Natural killer cell (primary cell): Measurements from ENCODE around the gene SDC1. TPM values are rescaled to one million over a fixed set of nuclear protein-coding genes. Genes with fewer than 3 reads are reported as not detected.
"Not testable (repeated sequence)": the region's sequence is repeated elsewhere in the genome, so short reads cannot be mapped to it uniquely, and the experiment has no call there.

Source experiments
- ATAC-seq, 3 donors: fragments of 150-1000 bp in 2 of 3; fragments of 200-7000 bp in 1 of 3; cut with Tn5 transposase; 1 replicate in 1 of 3; 2 replicates in 2 of 3; pipeline ENCODE4 v1.10.0; 2021; ENCODE audit warnings: mild to moderate bottlenecking in 2 of 3, moderate library complexity in 2 of 3
- DNase-seq, 2 donors: peaks; one replicate each; pipeline versions ENCODE4 v3.0.0 to v3.0.0-alpha.2; 2013 to 2021; ENCODE audit warnings: mixed read lengths in 1 of 2
- H3K27ac ChIP-seq: one replicate; pipeline ENCODE4 v1.5.1; 2013; ENCODE audit warnings: mild to moderate bottlenecking, low read length
- H3K27me3 ChIP-seq: one replicate; pipeline ENCODE4 v1.6.1; 2013; ENCODE audit warnings: low read length; ENCODE audit not compliant: control insufficient read depth, insufficient read depth
- H3K36me3 ChIP-seq: one replicate; pipeline ENCODE4 v1.6.1; 2013; ENCODE audit warnings: low read length; ENCODE audit not compliant: control insufficient read depth, insufficient read depth
- H3K4me1 ChIP-seq: one replicate; pipeline ENCODE4 v1.6.1; 2013; ENCODE audit warnings: low read length; ENCODE audit not compliant: control insufficient read depth, insufficient read depth
- H3K4me3 ChIP-seq: one replicate; pipeline ENCODE4 v1.5.1; 2013; ENCODE audit warnings: low read length
- H3K9me3 ChIP-seq: one replicate; pipeline ENCODE4 v1.6.1; 2013; ENCODE audit warnings: low read length; ENCODE audit not compliant: control insufficient read depth, insufficient read depth
- H3K27ac Mint-ChIP-seq, 2 donors: one replicate each; pipeline ENCODE4 v1.8.0; 2022; ENCODE audit warnings: mild to moderate bottlenecking in 2 of 2, mixed read lengths in 2 of 2, moderate library complexity in 1 of 2
- H3K27me3 Mint-ChIP-seq, 2 donors: one replicate each; pipeline ENCODE4 v1.8.0; 2022; ENCODE audit warnings: low read depth in 2 of 2, mixed read lengths in 2 of 2
- H3K36me3 Mint-ChIP-seq: one replicate; pipeline ENCODE4 v1.8.0; 2022; ENCODE audit warnings: mixed read lengths
- H3K4me1 Mint-ChIP-seq, 2 donors: one replicate each; pipeline ENCODE4 v1.8.0; 2022; ENCODE audit warnings: mixed read lengths in 2 of 2
- H3K4me3 Mint-ChIP-seq: one replicate; pipeline ENCODE4 v1.8.0; 2022; ENCODE audit warnings: mild to moderate bottlenecking, moderate library complexity, mixed read lengths
- H3K9me3 Mint-ChIP-seq, 2 donors: one replicate each; pipeline ENCODE4 v1.8.0; 2022; ENCODE audit warnings: mixed read lengths in 2 of 2
- WGBS: methylation state at CpG from one replicate; pipeline ENCODE4 v1.1.7; 2013; ENCODE audit warnings: missing lambda C conversion rate; ENCODE audit not compliant: insufficient coverage; 5-methylcytosine and 5-hydroxymethylcytosine counted together
- intact Hi-C: fragments of 100-400 bp; cut with micrococcal nuclease; formaldehyde crosslinking; loops from one replicate; pipeline ENCODE4 v1.14.2; 2022
- total RNA-seq, 4 donors: library from RNA; stranded (reverse); fragments of 120-200 nt in 1 of 4; gene quantifications; one replicate each; pipeline versions ENCODE4 v1.2.3 to v1.2.4, GENCODE V29; 2013 to 2022
- TF ChIP-seq, protein P1 (sequence below): fragments of 200-600 bp; IDR thresholded peaks from one replicate; pipeline ENCODE4 v1.8.0; 2022; ENCODE audit warnings: antibody characterized with exemption

The SDC1 gene
- total RNA-seq, 3 donors from 2014 or later (not counting 1 experiment from before 2014, with no cell fraction given), result 0.63 TPM; not detected in 2

- Mint-ChIP-seq H3K27me3 (no peaks in the 10 kb centered on the region), H3K9me3 (no peaks in the 10 kb centered on the region), H3K4me1 (no peaks in the 10 kb centered on the region), H3K36me3 (no peaks in the 10 kb centered on the region), H3K27ac (no peak overlapping the region), H3K4me3 (no peak overlapping the region)
- Histone ChIP-seq H3K36me3 (no peaks in the 10 kb centered on the region), H3K4me1 (no peaks in the 10 kb centered on the region), H3K27me3 (no peaks in the 10 kb centered on the region), H3K9me3 (no peaks in the 10 kb centered on the region), H3K4me3 (no peak overlapping the region), H3K27ac (no peak overlapping the region)
- DNase-seq, result no peak
- WGBS, result 84% methylated on average over 10 of the region's 12 CpGs
- ATAC-seq, result no peak
- intact Hi-C loops, result no loop called here
- TF ChIP-seq, protein P1, sequence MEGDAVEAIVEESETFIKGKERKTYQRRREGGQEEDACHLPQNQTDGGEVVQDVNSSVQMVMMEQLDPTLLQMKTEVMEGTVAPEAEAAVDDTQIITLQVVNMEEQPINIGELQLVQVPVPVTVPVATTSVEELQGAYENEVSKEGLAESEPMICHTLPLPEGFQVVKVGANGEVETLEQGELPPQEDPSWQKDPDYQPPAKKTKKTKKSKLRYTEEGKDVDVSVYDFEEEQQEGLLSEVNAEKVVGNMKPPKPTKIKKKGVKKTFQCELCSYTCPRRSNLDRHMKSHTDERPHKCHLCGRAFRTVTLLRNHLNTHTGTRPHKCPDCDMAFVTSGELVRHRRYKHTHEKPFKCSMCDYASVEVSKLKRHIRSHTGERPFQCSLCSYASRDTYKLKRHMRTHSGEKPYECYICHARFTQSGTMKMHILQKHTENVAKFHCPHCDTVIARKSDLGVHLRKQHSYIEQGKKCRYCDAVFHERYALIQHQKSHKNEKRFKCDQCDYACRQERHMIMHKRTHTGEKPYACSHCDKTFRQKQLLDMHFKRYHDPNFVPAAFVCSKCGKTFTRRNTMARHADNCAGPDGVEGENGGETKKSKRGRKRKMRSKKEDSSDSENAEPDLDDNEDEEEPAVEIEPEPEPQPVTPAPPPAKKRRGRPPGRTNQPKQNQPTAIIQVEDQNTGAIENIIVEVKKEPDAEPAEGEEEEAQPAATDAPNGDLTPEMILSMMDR, result no peak
Measured at GRCh38 chr2:20195431-20196033, 29.4 kb downstream of the SDC1 start.

- intact Hi-C loops, H3K27me3 Mint-ChIP-seq, H3K4me1 ChIP-seq, H3K36me3 Mint-ChIP-seq, ATAC-seq, H3K27me3 ChIP-seq, DNase-seq, H3K36me3 ChIP-seq, H3K27ac Mint-ChIP-seq, H3K27ac ChIP-seq, H3K4me1 Mint-ChIP-seq, H3K9me3 ChIP-seq, H3K4me3 ChIP-seq, H3K9me3 Mint-ChIP-seq, H3K4me3 Mint-ChIP-seq: not testable (repeated sequence)
- 94% methylated on average over 8 of the region's 8 CpGs for WGBS
Measured at GRCh38 chr2:20195016-20195411, 29.9 kb downstream of the SDC1 start.

DNA sequence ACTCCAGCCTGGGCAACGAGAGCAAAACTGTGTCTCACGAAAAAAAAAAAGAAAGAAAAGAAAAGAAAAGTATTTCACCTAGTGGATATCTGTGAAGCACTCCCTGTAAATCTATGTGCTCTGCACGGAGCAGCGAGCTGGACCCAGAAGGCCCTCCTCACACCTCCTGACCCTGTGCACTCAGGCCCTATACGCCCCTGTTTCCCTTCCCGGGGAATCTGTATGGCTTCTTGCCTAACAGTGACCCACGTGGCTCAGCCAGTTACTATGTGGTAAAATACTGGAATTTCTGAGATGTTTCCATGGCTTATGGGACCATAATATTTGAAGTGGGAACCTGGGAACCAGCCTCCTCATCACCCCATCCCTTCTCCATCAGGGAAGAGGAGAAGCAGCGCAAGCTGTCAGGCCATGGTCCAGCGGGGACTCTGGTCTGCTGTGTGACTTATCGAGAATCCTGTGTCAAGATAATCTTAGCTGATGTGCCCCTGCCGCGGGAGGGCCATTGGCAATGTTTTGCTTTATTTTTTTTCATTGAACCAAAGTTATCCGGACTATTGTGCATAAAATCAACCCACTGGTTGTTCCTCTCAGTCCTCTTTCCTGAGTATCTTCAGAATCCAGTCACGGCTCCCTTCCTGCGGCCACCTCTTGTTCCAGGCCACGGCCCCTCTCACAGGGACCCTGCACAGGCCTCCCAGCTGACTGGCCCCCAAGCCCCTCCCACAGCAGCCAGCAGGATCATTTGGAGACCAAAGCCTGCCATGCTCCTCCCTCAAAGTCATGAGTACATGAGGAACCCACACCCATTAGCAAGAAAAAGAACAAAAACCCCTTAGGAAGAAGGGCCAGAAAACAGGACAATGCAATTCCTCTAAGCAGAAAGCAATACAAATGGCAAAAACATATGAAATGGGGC, 30.6 kb downstream of the SDC1 start:
- Histone ChIP-seq H3K9me3 (no peaks in the 10 kb centered on the region), H3K36me3 (no peaks in the 10 kb centered on the region), H3K27ac (no peak overlapping the region), H3K27me3 (no peaks in the 10 kb centered on the region), H3K4me3 (no peak overlapping the region), H3K4me1 (no peaks in the 10 kb centered on the region)
- Mint-ChIP-seq H3K4me3 (no peak overlapping the region), H3K4me1 (no peaks in the 10 kb centered on the region), H3K9me3 (no peaks in the 10 kb centered on the region), H3K27ac (no peak overlapping the region), H3K36me3 (no peaks in the 10 kb centered on the region), H3K27me3 (peaks cover 0 to 3% of the 10 kb centered on the region in 2 donors)
- DNase-seq, result no peak
- intact Hi-C loops, result no loop called here
- no peak for ATAC-seq
- TF ChIP-seq, protein P1, result no peak
- WGBS, result 81% methylated on average over 15 of the region's 16 CpGs

- WGBS, result 80% methylated on average over 4 of the region's 4 CpGs
- no peaks in the 10 kb centered on the region for H3K9me3 ChIP-seq
- Mint-ChIP-seq H3K9me3 (no peaks in the 10 kb centered on the region), H3K27ac (no peak overlapping the region), H3K4me3 (no peak overlapping the region), H3K27me3 (peaks cover 0 to 7% of the 10 kb centered on the region in 2 donors), H3K4me1 (no peaks in the 10 kb centered on the region), H3K36me3 (no peaks in the 10 kb centered on the region)
- no peak overlapping the region for H3K27ac ChIP-seq
- TF ChIP-seq, protein P1, result no peak
- DNase-seq (no peak), ATAC-seq (no peak)
- H3K4me1 ChIP-seq, result no peaks in the 10 kb centered on the region
- H3K36me3 ChIP-seq, result no peaks in the 10 kb centered on the region
- intact Hi-C loops, result no loop called here
- no peaks in the 10 kb centered on the region for H3K27me3 ChIP-seq
- no peak overlapping the region for H3K4me3 ChIP-seq
Measured at GRCh38 chr2:20193185-20193584, 31.7 kb downstream of the SDC1 start.
